ENCODE results near the gene SENP1.

GRCh38 chr12:48084066-48084465 lies 21.8 kb downstream of the SENP1 start:
- TF ChIP-seq CTCF (conservative IDR thresholded peaks at IDR 0.05; ENCODE audit: low read length) (peak; percentile 47), EZH2phosphoT487 (IDR thresholded peaks at IDR 0.05; ENCODE audit: borderline replicate concordance) (no peak)

Data from Loucy (cell line).